CD4-positive, alpha-beta T cell treated with Interleukin-6 at 100 ng/mL for 8 hours (primary cell): Measurements from ENCODE around the gene AP3B1.
"Not testable (repeated sequence)": the region's sequence is repeated elsewhere in the genome, so short reads cannot be mapped to it uniquely, and the experiment has no call there.

Experiments
- DNase-seq: peaks from one replicate; pipeline ENCODE4 v3.0.0-alpha.2; 2020; ENCODE audit warnings: mixed read lengths, low spot score

Gene AP3B1

DNA sequence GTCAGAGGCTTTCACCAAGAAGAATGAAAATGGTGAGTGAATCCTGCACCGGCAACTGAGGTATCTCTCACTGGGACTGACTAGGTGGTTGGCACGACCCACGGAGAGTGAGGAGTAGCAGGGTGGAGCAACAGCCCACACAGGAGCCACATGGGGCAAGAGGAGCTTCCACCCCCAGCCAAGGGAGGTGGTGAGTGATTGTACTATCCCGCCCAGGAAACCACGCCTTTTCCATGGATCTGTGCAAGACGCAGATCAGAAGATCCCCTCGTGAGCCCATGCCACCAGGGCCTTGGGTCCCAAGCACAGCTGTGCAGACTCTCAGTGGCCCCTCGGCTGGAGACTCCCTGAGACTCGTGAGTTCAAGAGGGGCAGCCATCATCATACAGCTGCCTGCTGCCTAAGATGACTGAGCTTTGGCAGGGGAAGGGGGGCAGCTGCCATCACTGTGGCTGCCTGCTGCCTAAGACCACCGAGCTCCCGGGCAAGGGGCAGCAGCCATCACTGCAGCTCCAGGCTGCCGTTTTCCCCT, 229.5 kb downstream of the AP3B1 start:
- no peak for DNase-seq

DNA sequence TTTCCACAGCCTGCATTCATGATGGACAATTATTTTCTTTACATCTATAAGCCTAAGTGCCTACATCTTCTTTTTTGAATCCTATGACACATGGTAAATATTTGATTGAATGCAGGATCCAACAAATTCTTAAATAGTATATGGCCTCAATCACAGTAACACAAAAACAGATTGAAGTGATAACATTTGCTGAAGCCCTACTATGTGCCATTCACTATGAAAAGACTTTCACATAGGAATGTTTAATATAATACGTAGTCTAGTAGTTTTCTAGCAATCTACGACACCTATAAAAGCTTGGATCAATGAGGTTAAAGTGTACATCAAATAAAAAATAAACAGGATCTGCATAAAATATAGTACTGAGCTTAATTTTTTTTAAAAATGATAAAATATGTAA, 231.0 kb downstream of the AP3B1 start:
- DNase-seq, result no peak

DNA sequence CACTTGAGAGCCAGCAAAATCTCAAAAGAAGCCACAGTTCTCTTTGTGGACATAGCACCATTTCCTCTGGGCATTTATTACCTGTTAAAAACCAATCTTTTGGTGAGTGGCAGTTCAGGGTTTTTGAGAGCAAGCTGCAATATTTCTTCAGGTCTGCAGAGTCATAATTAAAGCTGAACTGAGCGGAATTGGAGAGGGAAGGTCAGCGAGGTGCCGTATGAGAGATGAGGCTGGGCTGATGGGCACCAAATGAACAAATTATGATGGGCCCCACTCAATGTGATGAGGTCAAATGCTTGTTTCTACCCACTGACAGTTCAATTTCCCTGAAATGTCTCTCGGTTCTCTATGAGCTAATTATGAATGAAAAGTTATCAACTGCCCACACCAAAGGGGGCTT, 231.9 kb downstream of the AP3B1 start:
- no peak for DNase-seq

DNA sequence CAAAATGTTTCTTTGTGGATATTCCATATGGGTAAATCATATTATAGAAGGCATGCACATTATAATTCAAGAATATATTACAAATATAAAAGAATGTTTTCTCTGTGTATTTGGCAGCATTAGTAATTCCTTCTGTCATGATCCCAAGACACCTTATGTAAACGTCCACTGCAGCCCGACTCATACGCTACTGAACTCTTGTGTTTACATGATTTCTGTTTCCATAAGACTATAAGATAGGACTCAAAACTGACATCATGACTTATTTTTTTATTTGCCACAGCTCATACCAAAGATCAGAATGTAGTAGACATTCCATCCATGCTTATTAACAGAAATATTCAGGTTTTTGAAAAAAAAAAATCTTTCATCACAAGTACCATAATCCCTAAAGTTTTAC, 234.1 kb downstream of the AP3B1 start:
- no peak for DNase-seq

DNA sequence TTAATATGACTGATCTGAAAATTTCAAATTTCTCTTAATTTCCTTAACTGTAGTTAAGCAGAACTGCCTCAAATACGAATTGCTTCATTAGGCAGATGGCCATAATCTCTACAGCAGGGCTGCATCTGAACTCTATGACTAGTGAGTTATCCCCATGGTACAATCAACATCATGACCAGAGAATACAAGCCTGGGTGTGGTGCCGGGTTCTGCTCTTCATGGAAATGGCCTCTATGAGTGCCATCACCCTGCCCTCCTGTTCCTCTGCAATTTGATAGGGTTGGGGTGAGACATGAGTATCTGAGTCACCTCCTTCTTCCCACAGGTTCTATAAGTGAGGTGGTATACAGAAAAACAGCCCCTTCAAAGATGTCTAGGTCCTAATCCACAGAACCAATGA, 235.9 kb downstream of the AP3B1 start:
- DNase-seq, result no peak

DNA sequence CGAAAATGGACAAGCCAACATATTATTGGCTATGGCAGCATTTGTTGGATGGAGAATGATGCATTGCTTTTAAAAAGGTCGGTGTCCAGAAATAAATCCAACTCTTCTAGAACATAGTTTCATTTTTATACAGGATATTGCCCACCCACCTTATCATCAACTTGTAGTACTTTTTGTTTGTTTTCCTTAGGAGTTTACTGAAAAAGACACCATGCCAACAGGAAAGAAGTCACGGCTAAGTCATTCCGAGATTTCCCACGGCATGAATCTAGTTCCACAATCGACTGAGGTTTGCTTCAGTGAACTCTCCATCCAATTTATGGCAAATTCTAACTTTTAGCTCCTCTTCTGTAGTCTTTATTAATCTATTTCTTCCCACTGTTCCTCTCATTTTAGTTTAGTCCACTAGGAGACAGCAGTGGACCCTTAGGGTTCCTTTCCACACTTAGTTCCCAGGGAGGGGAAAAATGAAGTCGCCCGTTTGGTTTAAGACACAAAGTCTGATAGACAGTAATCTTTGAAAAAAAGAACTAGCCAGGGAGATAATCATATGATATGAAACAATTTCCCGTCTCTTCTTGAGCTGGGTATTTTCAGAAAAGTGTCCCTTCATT, 237.5 kb downstream of the AP3B1 start:
- DNase-seq, result no peak

DNA sequence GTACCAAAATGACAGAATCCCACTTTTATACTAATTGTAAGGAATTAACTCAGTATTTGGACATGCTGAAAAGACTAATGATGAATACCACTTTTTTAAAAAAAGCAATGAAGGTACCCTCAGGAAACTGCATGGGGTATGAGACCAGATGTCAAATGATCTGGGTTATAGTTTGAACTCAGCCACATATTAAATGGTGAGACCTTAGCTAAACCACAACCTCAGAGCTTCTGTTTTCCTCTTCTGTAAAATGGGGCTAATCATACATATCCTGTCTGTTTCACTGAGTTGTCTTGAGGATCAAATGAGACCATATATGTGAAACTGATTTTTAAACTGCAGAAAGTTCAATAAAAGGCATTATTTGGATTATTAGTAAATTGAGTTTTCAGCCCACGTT, 238.4 kb downstream of the AP3B1 start:
- no peak for DNase-seq

DNA sequence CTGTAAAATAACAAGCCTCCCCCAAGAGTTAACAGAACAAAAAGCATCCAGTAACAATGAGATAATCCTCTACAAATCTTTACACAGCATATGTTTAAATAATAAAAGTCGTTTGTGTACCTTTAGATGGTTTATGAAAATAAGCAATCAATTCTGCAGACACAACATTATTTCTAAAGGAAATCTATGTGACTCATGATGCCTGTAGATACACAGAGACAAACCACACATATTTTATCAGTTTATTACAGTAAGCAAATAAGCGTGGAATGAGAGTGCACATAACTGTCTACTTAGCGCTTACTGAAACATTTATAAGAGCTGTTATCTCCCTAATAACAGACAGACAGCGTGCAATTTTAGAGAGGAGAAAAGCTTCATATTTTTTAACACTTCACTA, 243.6 kb downstream of the AP3B1 start:
- no peak for DNase-seq

DNA sequence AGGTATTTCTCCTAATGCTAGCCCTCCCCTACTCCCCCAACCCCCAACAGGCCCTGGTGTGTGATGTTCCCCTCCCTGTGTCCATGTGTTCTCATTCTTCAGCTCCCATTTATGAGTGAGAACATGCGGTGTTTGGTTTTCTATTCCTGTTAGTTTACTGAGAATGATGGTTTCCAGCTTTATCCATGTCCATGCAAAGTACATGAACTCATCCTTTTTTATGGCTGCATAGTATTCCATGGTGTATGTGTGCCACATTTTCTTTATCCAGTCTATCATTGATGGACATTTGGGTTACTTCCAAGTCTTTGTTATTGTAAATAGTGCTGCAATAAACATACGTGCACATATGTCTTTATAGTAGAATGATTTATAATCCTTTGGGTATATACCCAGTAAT, 247.7 kb downstream of the AP3B1 start:
- DNase-seq, result not testable (repeated sequence)

DNA sequence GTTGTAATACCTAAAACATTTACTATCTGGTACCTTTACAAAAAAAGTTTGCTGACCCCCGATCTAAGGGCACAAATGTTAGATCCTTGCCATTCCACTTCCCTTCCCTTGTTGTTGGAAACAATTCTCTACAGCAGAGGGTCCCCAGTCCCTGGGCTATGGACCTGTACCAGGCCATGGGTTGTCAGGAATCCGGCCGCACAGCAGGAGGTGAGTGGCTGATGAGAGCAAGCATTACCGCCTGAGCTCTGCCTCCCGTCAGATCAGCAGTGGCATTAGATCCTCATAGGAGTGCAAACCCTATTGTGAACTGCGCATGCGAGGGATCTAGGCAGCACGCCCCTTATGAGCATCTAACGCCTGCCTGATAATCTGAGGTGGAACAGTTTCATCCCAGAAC, 248.5 kb downstream of the AP3B1 start:
- no peak for DNase-seq

DNA sequence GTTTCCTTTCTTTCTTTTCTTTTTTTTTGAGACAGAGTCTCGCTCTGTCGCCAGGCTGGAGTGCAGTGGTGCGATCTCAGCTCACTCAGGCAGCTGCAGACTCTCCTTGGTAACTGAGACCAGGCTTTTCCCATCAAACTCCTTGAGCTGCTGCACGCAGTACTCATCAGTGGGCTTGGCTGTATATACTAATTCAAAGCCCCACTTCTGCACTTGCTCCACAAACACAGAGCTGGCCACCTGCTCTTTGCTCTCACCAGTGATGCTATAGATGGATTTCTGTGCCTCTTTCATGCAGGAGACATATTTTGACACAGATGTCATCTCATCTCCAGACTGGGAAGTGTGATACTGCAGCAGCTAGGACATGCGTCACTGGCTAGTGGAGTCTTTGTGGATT, 252.7 kb downstream of the AP3B1 start:
- no peak for DNase-seq

DNA sequence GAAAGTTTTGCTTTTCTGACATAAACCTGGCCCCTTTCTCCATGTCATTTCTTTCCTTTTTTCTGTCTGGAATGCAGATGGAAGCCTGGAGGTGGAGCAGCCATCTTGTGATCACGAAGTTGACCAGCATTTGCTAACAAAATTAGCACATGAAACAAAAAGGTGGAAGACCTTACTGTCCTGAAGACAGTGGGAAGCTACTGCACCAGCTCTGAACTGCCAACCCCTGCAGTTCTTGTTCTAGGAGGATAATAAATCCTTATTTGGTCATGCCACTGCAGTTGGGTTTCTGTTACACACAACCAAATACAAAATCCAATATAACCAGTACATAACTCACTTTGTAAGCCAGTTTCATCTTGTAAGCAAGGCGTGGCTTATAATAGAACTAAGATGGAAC, 269.0 kb downstream of the AP3B1 start:
- no peak for DNase-seq

DNA sequence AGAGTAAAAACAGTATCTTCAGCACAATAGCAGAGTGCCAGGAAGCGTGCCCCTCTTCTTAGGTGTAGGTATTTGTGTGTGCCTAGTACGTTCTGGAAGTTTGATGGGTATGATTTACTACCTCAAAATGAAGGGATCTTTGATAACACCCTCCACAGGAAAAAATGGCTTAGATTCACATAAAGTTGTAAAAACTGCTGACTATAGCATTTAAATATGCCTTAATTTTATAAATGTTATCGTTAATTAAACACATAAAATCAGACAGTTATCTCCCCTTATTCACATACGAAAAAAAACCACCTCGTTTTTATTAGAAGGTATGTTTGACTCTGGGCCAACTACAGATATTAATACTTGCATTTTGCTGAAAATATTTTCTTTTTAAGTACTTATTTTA, 274.8 kb downstream of the AP3B1 start:
- DNase-seq, result no peak

DNA sequence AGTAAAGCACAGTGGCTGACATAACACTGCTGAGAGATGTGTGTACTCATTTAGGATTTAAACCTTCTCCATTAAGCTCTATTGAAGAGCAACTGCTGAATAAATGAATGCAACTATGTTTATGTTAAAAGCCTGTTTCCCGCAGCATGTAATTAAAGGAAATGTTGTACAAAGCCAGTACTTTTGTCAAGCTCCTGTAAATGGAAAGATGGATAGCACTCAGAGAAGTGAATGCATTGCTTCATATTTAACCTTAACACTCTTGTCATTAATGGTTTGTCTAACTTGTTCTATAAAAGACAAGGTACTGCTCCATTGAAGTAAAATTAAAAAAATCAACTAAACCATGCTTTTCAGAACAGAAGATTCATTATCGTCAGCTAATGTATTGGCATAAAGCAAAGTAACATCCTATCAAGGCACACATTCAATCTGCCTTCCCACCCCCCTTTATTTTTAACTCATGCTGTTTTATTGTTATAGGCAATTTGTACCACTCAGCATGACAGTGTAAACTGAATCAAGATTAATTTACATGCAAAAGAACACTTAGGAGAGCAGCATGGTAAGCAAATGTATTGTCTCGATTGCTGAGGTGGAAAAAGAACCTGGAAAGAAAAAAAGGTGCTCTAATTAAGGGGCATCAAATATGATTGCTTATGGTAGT, 277.5 kb downstream of the AP3B1 start:
- no peak for DNase-seq

DNA sequence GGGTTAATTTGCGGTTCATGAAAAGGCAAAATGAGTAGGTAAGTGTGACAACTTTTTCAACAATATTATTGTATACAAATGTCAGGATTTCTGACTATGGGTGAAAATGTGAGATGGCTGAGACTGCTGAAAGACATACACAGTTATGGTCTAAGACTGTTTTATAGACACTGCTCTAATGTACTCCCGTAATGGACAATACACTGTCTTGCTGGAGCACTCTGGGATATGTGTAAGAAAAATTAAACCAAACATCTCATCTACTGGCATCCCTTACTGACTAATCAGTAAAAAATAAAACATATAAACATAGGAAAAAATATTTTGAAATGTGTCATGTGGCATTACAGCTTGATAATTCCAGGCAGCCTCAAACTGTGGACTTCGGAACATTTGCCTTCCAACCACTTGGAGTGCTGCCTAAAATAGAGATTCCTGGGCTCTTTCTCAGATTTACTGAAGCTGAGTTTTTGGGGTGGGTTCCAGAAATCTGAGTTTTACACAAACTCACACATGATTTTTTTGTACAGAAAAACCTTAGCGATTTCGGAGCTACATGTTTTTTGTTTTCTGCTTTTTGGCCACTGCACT, 284.5 kb downstream of the AP3B1 start:
- DNase-seq, result no peak

DNA sequence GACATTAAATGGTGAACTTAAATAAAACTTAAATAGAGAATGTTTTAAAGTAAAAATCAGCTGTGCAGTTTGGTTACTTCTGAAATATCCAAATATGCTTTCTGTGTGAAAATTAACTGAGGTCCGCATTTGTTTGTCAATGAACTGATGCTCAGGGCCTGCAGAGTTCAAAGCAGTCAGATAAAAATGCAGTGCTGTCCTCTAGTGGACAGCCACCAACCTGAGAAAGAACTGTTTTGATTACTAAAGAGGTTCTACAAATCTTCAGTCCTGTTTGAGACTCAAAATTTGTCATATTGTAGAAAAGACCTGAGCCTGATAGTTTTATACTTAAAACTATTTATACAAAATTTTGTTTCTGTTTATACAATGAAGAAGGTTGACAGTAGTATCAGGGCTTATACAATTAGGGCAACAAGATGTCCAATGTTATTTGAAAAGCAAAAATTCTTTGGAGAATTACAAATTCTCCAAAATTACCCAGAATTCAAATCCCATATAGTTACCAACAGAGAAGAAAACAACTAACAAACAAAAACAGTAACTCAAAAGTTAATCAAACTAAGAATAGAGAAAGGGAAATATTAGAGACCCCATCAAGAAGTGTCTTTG, 286.0 kb downstream of the AP3B1 start:
- no peak for DNase-seq

DNA sequence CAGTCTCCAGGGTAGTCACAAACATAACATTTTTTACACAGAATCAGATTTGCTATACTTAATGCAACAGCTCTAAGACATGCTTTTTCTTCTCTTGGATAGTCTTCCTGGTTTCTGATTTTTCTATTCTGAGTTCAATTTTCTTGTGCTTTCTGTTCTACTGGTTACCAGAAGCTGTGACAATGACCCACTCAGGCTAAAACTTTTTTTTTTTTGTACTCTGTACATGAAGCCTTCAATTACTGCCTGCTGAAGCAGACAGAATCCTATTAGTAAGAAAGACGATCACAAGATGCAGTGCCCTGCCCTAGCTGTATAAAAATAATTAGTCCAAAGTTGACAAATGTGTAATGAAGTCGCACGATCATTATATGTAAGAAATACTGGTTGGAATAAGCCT, 287.3 kb downstream of the AP3B1 start:
- no peak for DNase-seq

DNA sequence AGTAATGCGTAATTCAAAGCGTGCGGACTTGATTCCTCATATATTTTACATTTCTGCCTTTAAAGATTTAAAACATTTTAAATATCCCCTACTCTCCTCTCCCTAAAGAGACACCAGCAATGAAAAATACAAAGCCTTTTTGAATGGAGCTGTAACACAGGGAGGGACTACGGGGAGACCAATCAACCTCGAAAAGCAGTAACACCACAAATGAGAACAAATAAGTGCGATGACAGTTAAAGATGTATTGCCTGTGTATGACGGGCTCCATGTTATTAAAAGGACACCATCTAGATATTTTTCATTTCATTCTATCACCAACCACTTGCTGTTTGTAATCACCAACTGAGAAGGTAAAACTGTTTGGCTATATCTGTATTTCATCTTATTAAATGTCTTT, 288.0 kb downstream of the AP3B1 start:
- DNase-seq, result no peak

DNA sequence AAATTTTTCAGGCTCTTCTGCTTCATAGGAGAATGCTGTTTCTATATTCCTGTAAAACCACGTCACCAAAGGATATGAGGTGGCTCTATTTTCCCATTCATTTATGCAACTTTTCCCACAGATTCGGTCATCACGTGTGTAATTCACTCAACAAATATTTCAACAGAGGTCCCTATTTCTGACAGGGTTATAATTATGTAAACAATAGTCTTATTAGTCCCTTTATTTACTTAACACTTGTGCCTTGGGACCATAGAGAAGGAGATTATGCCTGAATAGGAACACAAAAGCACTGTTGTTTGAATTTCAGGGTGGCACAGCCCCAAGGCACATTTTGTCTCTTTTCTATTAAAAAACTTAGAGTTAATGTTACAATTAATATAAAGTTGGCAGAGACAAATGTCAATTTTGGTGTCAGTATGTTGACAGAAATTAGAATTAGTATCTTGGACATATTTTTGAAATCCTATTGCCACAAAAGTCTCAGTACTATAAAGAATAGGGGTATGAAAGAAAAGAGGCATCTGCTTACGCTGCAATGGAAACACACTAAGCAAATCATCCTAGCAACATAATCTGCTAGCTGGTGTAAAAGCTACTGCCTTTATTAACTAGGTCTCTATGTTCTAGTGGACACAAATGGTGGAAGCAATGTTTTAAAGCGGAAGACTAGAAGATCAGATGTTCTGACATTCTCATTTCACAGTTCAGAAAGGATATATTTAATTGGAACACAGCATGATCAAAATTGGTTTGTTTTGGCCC, 289.3 kb downstream of the AP3B1 start:
- DNase-seq, result no peak

DNA sequence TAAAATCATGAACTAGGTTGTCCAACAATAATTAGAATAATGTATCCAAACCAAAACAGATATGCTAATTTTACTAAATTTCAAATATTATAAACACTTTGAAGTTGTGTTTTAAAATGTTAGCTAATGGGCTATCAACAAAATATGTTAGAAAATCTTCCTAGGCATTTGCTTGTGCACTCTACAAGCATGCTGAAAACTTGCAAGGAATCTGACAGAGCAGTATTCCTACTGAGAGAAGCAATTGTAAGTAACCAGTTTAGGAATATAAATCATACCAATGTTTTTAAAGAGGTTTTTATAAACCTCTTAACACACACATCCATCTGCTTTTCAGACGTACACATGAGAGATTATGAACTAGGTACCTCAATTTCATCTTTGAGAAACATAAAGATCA, 289.9 kb downstream of the AP3B1 start:
- no peak for DNase-seq

DNA sequence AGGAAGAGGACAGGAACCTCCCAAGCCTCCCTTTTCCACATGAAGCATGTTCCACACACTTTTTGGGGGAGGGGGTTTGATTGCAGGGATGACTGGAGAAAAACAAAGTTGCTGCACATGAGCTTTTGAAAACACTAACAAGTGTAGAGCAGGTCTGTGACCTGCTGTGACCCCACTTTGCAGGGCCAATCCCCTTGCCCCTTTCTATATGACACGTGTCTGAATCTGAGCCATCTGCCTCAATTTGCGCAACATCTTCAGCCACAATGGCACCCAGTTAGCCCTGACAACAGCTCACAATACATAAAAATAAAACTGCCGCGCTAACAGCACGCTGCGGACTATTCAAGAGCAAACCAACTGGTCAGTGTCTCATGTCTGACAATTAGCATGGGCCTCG, 290.6 kb downstream of the AP3B1 start:
- DNase-seq, result no peak

DNA sequence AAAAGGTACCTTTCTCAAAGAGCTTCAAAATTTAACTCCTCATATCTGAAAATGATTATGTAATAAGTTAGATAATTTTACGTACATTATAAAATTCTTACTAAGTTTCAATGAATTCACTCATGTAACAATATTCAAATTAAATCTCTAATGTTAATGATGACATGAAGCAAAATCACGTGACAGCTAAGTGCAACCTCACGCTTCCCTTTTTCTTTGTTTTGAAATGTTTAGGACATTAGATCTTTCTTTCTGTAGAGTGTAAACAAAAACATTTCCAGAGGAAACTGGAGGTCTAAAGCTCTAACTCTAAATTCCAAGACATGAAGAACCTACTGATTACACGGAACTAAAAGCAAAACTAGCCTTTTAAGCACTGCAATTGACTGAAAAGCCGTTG, 291.0 kb downstream of the AP3B1 start:
- no peak for DNase-seq

DNA sequence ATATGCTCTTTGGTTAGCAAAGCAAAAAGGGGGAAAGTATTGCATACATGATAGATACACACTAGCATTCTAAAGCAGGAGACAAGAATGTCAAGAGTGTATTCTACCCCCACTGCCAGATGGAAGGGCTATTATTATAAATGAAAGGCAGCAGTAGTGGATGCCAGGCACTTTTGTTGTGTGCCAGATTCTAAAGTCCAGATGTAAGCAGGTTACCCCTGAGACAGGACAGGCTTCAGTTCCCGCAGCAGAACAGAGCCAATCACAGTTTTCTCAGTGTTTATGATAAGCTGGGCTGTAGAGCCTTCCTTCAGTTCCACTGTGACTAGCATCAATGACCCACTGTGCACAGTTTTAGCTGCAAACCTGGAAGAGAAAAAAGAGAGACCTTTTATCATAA, 291.8 kb downstream of the AP3B1 start:
- DNase-seq, result no peak
